ENCODE results near the gene KCNQ5.

GRCh38 chr6:73002588-73002987 lies 380.7 kb downstream of the KCNQ5 start:
- no peak for TF ChIP-seq POLR2A (IDR thresholded peaks at IDR 0.05)
- TF ChIP-seq CTCF (IDR thresholded peaks at IDR 0.05): no peak

Measured in vagina (tissue), 2 donors.